HG02588 (cell line): Measurements from ENCODE around the gene USP46.
A peak's percentile ranks its signal among the peaks of the same experiment; 100 is the strongest.

Experiments used
- ATAC-seq: cut with Tn5 transposase; IDR thresholded peaks from one replicate; pipeline ENCODE4 v1.9.1; 2021; ENCODE audit warnings: mild to moderate bottlenecking, moderate library complexity; ENCODE audit not compliant: unreplicated experiment

The USP46 gene, protein sequence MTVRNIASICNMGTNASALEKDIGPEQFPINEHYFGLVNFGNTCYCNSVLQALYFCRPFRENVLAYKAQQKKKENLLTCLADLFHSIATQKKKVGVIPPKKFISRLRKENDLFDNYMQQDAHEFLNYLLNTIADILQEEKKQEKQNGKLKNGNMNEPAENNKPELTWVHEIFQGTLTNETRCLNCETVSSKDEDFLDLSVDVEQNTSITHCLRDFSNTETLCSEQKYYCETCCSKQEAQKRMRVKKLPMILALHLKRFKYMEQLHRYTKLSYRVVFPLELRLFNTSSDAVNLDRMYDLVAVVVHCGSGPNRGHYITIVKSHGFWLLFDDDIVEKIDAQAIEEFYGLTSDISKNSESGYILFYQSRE

GRCh38 chr4:52659001-52659721 is at the start of gene USP46:
Gene USP46 (minus strand): TSS chr4:52659301. CDS start chr4:52659150, 151 bp downstream.
- peak; percentile 89 for ATAC-seq

GRCh38 chr4:52704661-52705060 is 45.6 kb upstream of the USP46 start:
- no peak for ATAC-seq

DNA sequence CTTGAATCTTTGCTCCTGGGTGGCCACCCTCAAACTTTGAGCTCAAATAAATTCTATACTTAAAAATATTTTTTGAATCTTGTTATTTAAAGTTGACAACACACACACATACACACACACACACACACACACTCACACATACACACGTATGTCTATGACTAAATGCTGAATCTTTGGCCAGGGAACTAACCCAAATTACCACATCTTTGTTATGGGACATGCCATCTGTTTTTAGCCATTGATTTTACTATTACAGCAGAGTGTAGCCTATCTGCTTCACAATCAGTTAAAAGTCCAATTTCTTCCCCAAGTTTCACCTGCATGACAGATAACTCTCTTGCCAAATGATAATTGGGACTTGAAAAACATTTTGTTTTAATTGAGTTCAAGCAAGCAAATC is 45.0 kb upstream of the USP46 start:
- ATAC-seq = no peak

DNA sequence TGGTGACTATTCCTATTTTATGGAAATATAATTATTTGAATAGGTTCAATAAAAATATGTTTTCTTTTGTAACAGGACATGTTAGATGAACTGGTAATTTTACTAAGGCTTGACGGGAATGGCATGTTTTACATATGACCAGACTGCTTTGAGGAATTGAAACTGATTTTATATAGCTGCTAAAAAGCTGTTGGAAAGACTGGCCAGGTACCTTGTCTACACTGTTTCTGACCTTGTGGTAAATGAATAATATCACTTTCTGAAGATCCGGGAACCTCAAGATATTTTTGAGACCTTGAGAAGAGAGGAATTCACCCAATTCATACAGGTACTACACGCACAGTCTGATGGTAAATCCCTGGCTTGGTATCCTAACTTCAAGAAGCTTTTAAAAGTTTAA is 42.1 kb upstream of the USP46 start:
- peak; percentile 96 for ATAC-seq

- no peak for ATAC-seq
These were observed 35.8 kb upstream of the USP46 start for GRCh38 chr4:52694936-52695335.

GRCh38 chr4:52693492-52693891 is 34.4 kb upstream of the USP46 start:
- no peak for ATAC-seq

GRCh38 chr4:52689096-52689495 is 30.0 kb upstream of the USP46 start:
- no peak for ATAC-seq

DNA sequence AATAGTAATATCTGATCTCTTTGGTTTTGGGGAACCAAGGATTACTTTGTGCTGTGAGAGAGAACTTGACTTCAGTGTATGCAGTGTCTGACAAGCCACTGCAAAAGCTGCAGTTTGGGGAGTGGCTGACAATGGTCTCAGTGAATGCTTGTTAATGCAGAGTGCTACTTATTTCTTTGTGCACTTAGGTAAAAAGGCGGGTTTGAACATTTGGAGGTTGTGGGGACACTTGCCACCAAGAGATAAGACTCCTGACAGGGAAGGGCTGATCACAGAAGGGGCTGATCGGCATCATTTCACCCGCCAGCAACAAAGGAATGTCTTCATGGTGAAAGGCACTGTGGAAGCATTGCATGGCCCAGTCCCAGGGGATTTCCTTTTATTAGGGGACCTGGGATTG is 28.6 kb upstream of the USP46 start:
- ATAC-seq = no peak

DNA sequence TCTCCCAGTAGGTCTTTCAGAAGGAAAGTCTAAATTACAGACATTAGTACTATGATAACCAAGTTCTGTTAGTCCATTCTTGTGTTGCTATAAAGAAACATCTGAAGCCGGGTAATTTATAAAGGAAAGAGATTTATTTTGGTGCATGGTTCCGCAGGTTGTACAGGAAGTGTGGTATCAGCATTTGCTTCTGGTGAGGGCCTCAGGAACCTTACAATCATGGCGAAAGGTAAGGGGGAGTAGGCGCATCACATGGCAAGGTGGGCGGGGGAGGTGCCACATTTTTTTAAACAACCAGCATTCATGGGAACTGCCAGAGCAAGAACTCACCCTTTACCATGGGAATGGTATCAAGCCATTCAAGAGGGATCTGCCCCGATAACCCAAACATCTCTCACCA is 26.2 kb upstream of the USP46 start:
- ATAC-seq = no peak

GRCh38 chr4:52684896-52685295 is 25.8 kb upstream of the USP46 start:
- no peak for ATAC-seq

DNA sequence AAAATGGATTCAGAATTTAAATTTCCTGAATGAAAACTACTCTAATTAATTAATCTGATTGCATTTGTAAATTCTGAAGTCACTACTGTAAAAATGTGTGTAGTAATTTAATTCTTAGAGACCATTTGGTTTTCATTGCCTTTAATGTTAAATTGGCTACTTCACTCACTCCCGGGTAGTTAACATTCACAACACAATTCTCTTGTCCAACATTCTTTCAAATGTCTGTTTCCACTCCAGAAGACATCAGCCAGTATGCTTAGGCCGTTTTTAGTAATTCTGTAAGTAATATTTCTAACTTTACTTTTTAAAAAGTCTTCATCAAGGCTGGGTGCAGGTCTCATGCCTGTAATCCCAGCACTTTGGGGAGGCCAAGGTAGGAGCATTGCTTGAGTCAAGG is 21.3 kb upstream of the USP46 start:
- ATAC-seq = no peak

DNA sequence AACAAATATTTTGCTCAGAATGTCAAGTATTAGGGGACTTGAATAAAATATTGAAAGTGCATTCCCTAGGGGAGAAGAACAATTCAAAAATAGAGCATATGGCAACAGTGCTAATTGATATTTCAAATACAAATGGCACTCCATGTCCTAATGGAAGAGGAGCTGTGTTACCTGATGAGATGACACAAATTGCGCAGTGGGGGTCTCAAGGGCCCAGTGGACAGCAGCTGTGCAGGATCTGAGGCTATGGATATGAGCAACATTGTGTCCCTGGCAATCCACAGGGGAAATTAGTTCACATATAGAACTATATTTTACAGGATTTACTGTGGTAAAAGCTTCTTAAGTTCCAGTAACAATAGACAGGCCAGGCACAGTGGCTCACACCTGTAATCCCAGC is 17.4 kb upstream of the USP46 start:
- no peak for ATAC-seq

- ATAC-seq = no peak
These were observed 16.0 kb upstream of the USP46 start for GRCh38 chr4:52675111-52675510.

- no peak for ATAC-seq
These were observed 11.6 kb upstream of the USP46 start for GRCh38 chr4:52670739-52671138.

DNA sequence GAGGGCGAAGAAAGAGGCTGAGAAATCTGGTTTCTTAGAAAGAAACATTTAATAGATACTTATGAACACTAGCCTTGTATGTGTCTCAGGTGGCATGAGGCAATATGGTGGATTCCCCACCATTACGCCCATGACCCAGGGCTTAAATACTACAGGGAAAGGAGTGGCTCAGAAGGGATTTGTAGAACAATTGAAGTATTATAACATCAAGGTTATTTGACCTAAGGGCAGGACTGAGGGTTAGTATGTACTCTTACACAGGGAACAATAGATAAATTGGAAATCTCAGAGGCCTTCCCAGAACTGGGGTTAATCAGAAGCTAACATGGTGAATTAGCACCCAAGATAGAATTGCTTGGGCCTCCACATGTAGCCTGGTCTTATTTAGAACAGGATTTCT is 11.0 kb upstream of the USP46 start:
- ATAC-seq = no peak

DNA sequence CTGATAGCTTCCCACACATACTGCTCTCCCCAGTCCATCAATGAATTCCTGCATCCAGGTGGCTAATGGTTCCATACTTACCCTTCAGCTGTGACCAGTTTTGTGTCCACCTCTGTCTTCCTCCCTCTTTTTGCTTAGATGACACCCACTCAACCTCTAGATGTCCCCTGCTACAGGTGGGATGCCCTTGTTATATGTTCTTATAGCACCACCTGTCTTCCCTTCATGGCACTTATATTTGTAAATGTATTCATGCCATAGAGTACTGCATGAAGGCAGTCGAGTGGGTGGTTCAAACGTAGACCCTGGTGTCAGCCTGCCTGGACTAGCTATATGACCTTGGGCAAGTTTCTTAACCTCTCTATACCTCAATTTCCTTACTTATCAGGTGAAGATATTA is 6.5 kb upstream of the USP46 start:
- peak; percentile 72 for ATAC-seq

GRCh38 chr4:52664479-52664878 is 5.4 kb upstream of the USP46 start:
- peak; percentile 43 for ATAC-seq

DNA sequence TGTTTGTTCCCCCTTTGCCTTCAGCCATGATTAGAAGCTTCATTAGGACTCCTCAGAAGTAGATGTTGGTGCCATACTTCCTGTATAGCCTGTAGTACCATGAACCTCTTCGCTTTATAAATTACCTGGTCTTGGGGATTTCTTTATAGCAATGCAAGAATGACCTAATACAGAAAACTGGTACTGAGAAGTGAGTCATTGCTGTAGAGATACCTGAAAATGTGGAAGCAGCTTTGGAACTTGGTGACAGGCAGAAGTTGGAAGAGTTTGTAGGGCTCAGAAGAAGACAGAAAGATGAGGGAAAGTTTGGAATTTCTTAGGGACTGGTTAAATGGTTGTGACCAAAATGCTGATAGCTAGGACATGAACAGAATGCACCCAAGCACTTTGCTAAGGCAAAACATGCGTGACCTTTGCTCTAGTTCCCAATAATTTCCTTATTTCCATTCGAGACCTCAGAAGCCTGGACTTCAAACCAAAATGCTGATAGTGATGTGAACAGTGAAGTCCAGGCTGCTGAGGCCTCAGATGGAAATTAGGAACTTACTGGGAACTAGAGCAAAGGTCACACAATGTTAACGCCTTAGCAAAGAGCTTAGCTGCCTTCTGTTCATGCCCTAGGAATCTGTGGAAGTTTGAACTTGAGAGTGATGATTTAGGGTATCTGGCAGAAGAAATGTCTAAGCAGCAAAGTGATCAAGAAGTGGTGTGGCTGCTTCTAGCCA is 3.0 kb upstream of the USP46 start:
- ATAC-seq = no peak

DNA sequence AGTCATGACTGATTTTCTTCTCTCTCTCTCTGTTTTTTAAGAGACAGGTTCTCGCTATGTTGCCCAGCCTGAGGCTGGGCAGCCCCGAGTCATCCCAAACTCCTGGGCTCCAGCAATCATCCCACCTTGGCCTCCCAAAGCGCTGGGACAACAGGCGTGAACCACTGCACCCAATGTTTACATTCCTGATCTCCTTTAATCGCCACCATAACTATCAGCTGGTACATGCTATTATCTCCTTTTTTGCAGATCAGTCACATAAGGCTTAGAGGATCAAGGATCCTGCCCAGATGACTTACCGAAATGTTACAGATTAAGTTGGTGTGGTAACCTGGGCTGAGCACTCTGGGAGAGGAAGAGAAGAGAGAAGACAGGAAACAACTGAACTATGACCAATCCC is 1.5 kb upstream of the USP46 start:
- ATAC-seq = no peak

- peak; percentile 19 for ATAC-seq
These were observed 691 bp upstream of the USP46 start for GRCh38 chr4:52659722-52660261.

DNA sequence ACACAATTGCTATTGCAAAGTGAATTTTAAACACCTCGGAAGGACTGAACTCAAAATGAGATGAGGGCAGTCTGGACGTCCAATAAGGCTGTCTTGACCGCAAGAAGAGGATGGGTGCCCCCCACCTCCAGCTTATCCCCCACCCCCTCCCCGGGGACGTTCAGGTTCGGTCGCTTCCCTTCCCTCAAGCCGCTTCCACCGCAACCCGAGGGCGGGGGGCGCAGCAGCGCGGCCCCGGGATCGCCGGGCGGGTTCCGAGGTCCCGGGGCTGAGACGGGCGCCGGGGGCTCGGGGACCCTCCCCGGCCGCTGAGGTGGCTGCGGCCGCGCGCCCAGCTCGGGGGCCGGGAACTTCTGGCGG is 480 bp downstream of the USP46 start:
- peak; percentile 9 for ATAC-seq
